ENCODE results near the gene MAPKAP1.

GRCh38 chr9:125707472-125707804, 430 bp upstream of the MAPKAP1 start:
- TF ChIP-seq CTCF (conservative IDR thresholded peaks at IDR 0.05 in 1 of 2, IDR thresholded peaks at IDR 0.05 in 1 of 2; ENCODE audit: extremely low read depth in 1 of 2, insufficient read depth in 1 of 2, low read depth in 1 of 2, low read length in 2 of 2) (no peak), EZH2 (IDR thresholded peaks at IDR 0.05; ENCODE audit: borderline replicate concordance, low read length) (no peak)

Data from mammary epithelial cell (primary cell).